K562 (cell line): ENCODE data around the gene CCDC33. TPM values are rescaled to one million over a fixed set of nuclear protein-coding genes. Genes with fewer than 3 reads are reported as not detected.
A peak's percentile ranks its signal among the peaks of the same experiment; 100 is the strongest.

Source experiments
- CBFA2T3 ChIP-seq: fragments of 450-650 bp; IDR thresholded peaks from 2 replicates; pipeline ENCODE4 v1.6.1; 2017
- CREB1 ChIP-seq, 2 experiments: sonication (generic) in 1 of 2; formaldehyde crosslinking in 1 of 2; IDR thresholded peaks; 2 replicates each; pipeline versions ENCODE4 v1.6.1 to v1.8.0; 2012 to 2022; ENCODE audit warnings: inconsistent platforms in 1 of 2, mild to moderate bottlenecking in 1 of 2, missing genetic modification reagents in 1 of 2, moderate library complexity in 1 of 2
- FOXP4 ChIP-seq: sonication (generic); formaldehyde crosslinking; IDR thresholded peaks from 2 replicates; pipeline ENCODE4 v1.8.0; 2022; ENCODE audit warnings: mild to moderate bottlenecking, missing genetic modification reagents, borderline replicate concordance
- FUS ChIP-seq: fragments of 200-400 bp; formaldehyde crosslinking; optimal IDR thresholded peaks from 2 replicates; pipeline ENCODE3; 2017; ENCODE audit warnings: low read depth, low read length
- MNT ChIP-seq, 2 experiments: fragments of 450-650 bp; conservative IDR thresholded peaks; 2 replicates each; pipeline ENCODE4 v1.6.1; 2017; ENCODE audit warnings: mild to moderate bottlenecking in 2 of 2, moderate library complexity in 2 of 2
- PRPF4 ChIP-seq: fragments of 200-400 bp; formaldehyde crosslinking; IDR thresholded peaks from one replicate; pipeline ENCODE4 v1.6.1; 2017; ENCODE audit warnings: low read length, low read depth, mild to moderate bottlenecking; ENCODE audit not compliant: insufficient read depth, poor library complexity, severe bottlenecking
- SIRT6 ChIP-seq: IDR thresholded peaks from one replicate; pipeline ENCODE4 v1.6.1; 2012; ENCODE audit warnings: low read depth, mild to moderate bottlenecking, control low read depth, inconsistent platforms, low read length, moderate library complexity
- SMARCA4 ChIP-seq: fragments of 450-650 bp; IDR thresholded peaks from 2 replicates; pipeline ENCODE4 v1.6.1; 2016
- WHSC1 ChIP-seq: IDR thresholded peaks from one replicate; pipeline ENCODE4 v1.6.1; 2012; ENCODE audit warnings: low read length, control low read depth, inconsistent platforms
- ZNF124 ChIP-seq: sonication (generic); formaldehyde crosslinking; IDR thresholded peaks from 2 replicates; pipeline ENCODE4 v1.8.1; 2022; ENCODE audit warnings: missing genetic modification reagents
- polyA plus RNA-seq, 8 experiments: library from polyadenylated mRNA; depleted of rRNA in 4 of 8; stranded (reverse) in 5 of 8; unstranded in 3 of 8; fragments of >200 nt; fragmentation: Nextera tagmentation in 2 of 8; fragmentation: Illumina TruSeq in 1 of 8; extraction: Ambion mirVana in 2 of 8; extraction: Trizol in 1 of 8; gene quantifications; 2 replicates each; pipeline versions ENCODE4 v1.2.1 to v1.2.3, GENCODE V29; 2011 to 2014; ENCODE audit warnings: inconsistent platforms in 1 of 8, missing spikeins in 1 of 8
- total RNA-seq, 7 experiments: library from RNA; depleted of rRNA in 6 of 7; stranded (reverse); fragments of >200 nt in 6 of 7; fragmentation: Illumina TruSeq in 2 of 7; extraction: Trizol in 2 of 7; gene quantifications; 2 replicates each; pipeline versions ENCODE4 v1.2.1 to v1.2.3, GENCODE V29; 2011 to 2021; ENCODE audit warnings: low replicate concordance in 1 of 7
- TF ChIP-seq, protein P1 (sequence below): fragments of 450-650 bp; IDR thresholded peaks from 2 replicates; pipeline ENCODE4 v1.6.1; 2016; ENCODE audit warnings: mild to moderate bottlenecking, moderate library complexity

The CCDC33 gene
- total and polyA plus RNA-seq, 9 of the 15 experiments (the other 6 are each of a cell fraction or from before 2014, with no cell fraction given): 0.08 to 1.1 (median 0.15) TPM; not detected in 4

- 0 out of 2 replicates have a peak, but pooled peaks have one; percentile 36 for TF ChIP-seq FOXP4 (CRISPR knock-in tag)
- no peak for TF ChIP-seq SIRT6
- no peak for TF ChIP-seq WHSC1
- TF ChIP-seq, protein P1, sequence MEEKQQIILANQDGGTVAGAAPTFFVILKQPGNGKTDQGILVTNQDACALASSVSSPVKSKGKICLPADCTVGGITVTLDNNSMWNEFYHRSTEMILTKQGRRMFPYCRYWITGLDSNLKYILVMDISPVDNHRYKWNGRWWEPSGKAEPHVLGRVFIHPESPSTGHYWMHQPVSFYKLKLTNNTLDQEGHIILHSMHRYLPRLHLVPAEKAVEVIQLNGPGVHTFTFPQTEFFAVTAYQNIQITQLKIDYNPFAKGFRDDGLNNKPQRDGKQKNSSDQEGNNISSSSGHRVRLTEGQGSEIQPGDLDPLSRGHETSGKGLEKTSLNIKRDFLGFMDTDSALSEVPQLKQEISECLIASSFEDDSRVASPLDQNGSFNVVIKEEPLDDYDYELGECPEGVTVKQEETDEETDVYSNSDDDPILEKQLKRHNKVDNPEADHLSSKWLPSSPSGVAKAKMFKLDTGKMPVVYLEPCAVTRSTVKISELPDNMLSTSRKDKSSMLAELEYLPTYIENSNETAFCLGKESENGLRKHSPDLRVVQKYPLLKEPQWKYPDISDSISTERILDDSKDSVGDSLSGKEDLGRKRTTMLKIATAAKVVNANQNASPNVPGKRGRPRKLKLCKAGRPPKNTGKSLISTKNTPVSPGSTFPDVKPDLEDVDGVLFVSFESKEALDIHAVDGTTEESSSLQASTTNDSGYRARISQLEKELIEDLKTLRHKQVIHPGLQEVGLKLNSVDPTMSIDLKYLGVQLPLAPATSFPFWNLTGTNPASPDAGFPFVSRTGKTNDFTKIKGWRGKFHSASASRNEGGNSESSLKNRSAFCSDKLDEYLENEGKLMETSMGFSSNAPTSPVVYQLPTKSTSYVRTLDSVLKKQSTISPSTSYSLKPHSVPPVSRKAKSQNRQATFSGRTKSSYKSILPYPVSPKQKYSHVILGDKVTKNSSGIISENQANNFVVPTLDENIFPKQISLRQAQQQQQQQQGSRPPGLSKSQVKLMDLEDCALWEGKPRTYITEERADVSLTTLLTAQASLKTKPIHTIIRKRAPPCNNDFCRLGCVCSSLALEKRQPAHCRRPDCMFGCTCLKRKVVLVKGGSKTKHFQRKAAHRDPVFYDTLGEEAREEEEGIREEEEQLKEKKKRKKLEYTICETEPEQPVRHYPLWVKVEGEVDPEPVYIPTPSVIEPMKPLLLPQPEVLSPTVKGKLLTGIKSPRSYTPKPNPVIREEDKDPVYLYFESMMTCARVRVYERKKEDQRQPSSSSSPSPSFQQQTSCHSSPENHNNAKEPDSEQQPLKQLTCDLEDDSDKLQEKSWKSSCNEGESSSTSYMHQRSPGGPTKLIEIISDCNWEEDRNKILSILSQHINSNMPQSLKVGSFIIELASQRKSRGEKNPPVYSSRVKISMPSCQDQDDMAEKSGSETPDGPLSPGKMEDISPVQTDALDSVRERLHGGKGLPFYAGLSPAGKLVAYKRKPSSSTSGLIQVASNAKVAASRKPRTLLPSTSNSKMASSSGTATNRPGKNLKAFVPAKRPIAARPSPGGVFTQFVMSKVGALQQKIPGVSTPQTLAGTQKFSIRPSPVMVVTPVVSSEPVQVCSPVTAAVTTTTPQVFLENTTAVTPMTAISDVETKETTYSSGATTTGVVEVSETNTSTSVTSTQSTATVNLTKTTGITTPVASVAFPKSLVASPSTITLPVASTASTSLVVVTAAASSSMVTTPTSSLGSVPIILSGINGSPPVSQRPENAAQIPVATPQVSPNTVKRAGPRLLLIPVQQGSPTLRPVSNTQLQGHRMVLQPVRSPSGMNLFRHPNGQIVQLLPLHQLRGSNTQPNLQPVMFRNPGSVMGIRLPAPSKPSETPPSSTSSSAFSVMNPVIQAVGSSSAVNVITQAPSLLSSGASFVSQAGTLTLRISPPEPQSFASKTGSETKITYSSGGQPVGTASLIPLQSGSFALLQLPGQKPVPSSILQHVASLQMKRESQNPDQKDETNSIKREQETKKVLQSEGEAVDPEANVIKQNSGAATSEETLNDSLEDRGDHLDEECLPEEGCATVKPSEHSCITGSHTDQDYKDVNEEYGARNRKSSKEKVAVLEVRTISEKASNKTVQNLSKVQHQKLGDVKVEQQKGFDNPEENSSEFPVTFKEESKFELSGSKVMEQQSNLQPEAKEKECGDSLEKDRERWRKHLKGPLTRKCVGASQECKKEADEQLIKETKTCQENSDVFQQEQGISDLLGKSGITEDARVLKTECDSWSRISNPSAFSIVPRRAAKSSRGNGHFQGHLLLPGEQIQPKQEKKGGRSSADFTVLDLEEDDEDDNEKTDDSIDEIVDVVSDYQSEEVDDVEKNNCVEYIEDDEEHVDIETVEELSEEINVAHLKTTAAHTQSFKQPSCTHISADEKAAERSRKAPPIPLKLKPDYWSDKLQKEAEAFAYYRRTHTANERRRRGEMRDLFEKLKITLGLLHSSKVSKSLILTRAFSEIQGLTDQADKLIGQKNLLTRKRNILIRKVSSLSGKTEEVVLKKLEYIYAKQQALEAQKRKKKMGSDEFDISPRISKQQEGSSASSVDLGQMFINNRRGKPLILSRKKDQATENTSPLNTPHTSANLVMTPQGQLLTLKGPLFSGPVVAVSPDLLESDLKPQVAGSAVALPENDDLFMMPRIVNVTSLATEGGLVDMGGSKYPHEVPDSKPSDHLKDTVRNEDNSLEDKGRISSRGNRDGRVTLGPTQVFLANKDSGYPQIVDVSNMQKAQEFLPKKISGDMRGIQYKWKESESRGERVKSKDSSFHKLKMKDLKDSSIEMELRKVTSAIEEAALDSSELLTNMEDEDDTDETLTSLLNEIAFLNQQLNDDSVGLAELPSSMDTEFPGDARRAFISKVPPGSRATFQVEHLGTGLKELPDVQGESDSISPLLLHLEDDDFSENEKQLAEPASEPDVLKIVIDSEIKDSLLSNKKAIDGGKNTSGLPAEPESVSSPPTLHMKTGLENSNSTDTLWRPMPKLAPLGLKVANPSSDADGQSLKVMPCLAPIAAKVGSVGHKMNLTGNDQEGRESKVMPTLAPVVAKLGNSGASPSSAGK: peak; percentile 91
- no peak for TF ChIP-seq CREB1 (IDR thresholded peaks at IDR 0.05)
- TF ChIP-seq CREB1 (CRISPR knock-in tag; IDR thresholded peaks at IDR 0.05): no peak; the same call in none of the 2 replicates
- TF ChIP-seq ZNF124 (CRISPR knock-in tag): no peak
- TF ChIP-seq SMARCA4: no peak
- peak; percentile 62 to 78 for TF ChIP-seq MNT (conservative IDR thresholded peaks at IDR 0.05)
- TF ChIP-seq PRPF4: no peak
- TF ChIP-seq FUS: no peak
- no peak for TF ChIP-seq CBFA2T3
These were observed 137.9 kb downstream of the CCDC33 start (continued) for GRCh38 chr15:74373731-74374647.
